SU-DHL-6 (cell line): ENCODE data around the gene HBEGF.

Experiments
- H2AFZ ChIP-seq: fragments of 200-600 bp; sonication (generic); 2 replicates; pipeline ENCODE4 v1.6.1; 2014; ENCODE audit warnings: low read depth, mild to moderate bottlenecking, moderate library complexity, mixed read lengths, antibody characterized with exemption, low read length; ENCODE audit not compliant: severe bottlenecking
- H3F3A ChIP-seq: fragments of 200-600 bp; shearing (Covaris generic); 2 replicates; pipeline ENCODE4 v1.6.0; 2016; ENCODE audit warnings: antibody characterized with exemption, mild to moderate bottlenecking; ENCODE audit not compliant: insufficient read depth
- H3K27ac ChIP-seq: fragments of 200-600 bp; sonication (generic); 2 replicates; pipeline ENCODE4 v1.5.1; 2016; ENCODE audit warnings: low read depth, mild to moderate bottlenecking, low read length, moderate library complexity, mixed read lengths
- H3K27me3 ChIP-seq: fragments of 200-600 bp; sonication (generic), shearing (Covaris generic); 2 replicates; pipeline ENCODE4 v1.6.0; 2014; ENCODE audit warnings: mild to moderate bottlenecking, low read length
- H3K36me3 ChIP-seq: fragments of 200-600 bp; sonication (generic); 2 replicates; pipeline ENCODE4 v1.6.1; 2014; ENCODE audit warnings: mild to moderate bottlenecking, low read length, mixed read lengths
- H3K4me2 ChIP-seq: fragments of 300-600, 200-600 bp; shearing (Covaris generic), sonication (generic); 2 replicates; pipeline ENCODE4 v1.6.0; 2014; ENCODE audit warnings: low read length, low read depth, mild to moderate bottlenecking; ENCODE audit not compliant: poor library complexity, severe bottlenecking
- H3K4me3 ChIP-seq: fragments of 200-600 bp; sonication (generic); 2 replicates; pipeline ENCODE4 v1.5.1; 2014; ENCODE audit warnings: antibody characterized with exemption, low read length, mild to moderate bottlenecking, mixed read lengths; ENCODE audit not compliant: insufficient read depth, poor library complexity, severe bottlenecking
- H3K79me2 ChIP-seq: fragments of 200-600 bp; sonication (generic); 2 replicates; pipeline ENCODE4 v1.6.1; 2014; ENCODE audit warnings: mild to moderate bottlenecking, low read length, moderate library complexity; ENCODE audit not compliant: insufficient read depth
- H3K9ac ChIP-seq: fragments of 200-600 bp; sonication (generic); 2 replicates; pipeline ENCODE4 v1.7.0; 2014; ENCODE audit warnings: mild to moderate bottlenecking, low read length
- H3K9me2 ChIP-seq: fragments of 200-600 bp; sonication (generic); replicated peaks from 2 replicates; pipeline ENCODE4 v1.6.1; 2014; ENCODE audit warnings: low read length; ENCODE audit not compliant: insufficient read depth
- H3K9me3 ChIP-seq: fragments of 200-600 bp; sonication (generic); 2 replicates; pipeline ENCODE4 v1.6.1; 2014; ENCODE audit warnings: low read length, mixed read lengths; ENCODE audit not compliant: insufficient read depth
- H4K20me1 ChIP-seq: fragments of 200-600 bp; sonication (generic); 2 replicates; pipeline ENCODE4 v1.6.1; 2014; ENCODE audit warnings: low read depth, mild to moderate bottlenecking, antibody characterized with exemption, low read length, moderate library complexity, mixed read lengths
- CTCF ChIP-seq: fragments of 200-600 bp; sonication (generic); IDR thresholded peaks from one replicate; pipeline ENCODE4 v1.5.1; 2017; ENCODE audit warnings: antibody characterized with exemption, mild to moderate bottlenecking, low read length, moderate library complexity; ENCODE audit not compliant: insufficient read depth, poor library complexity, severe bottlenecking
- EZH2phosphoT487 ChIP-seq: fragments of 200-600 bp; sonication (generic), shearing (Covaris generic); conservative IDR thresholded peaks from 2 replicates; pipeline ENCODE4 v1.6.1; 2018; ENCODE audit warnings: mild to moderate bottlenecking, antibody characterized with exemption, low read length, moderate library complexity, mixed read lengths

Gene HBEGF

GRCh38 chr5:140303966-140304365, 42.4 kb downstream of the HBEGF start:
- H3K9me3 ChIP-seq, result no peaks in the 10 kb centered on the region
- peak overlapping the region; percentile 86 for H3K4me2 ChIP-seq

DNA sequence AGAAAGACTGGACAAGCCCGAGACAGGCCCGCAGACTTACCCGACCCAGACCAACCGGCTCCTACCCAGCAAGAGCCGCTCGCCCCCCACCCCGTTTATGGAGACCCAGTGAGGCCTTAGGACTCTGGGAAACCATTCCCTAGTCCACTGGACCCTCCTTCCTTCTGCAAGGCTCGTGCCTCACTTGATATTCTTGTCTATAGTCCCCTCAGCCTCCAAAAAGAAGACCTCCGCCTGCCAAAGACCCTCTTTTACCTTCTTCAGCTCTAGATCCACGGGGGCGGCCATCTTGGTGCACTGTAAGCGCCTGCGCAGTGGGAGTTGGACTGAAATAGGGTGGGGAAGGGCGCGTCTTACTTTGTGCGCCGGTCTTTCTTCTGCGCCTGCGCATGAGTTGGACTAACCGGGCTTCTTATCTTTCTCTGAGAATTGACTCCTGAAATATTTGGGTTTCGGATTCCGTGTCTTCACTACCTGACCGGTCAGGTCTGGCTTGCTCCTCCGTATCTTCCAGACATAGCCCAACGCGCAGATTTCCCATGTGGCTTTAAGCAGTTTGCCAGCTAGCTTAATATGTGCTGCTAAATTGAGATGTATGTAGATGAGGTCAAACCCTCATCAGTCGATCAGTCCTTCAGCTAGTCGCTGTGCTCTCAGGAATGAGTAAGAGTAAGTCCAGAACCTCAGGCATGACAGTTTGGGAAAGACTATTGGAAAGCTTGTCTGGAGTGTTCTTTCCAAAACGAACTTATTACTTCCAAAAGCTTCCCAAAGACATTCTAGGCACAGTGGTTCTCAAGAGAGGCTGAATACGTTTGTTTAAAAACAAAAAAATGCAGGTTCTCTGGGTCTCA, 43.4 kb downstream of the HBEGF start, which contains the start of gene PFDN1:
TSS of gene PFDN1 (minus strand) at position 316 of the 854 bp plus-strand sequence. CDS start at position 288, 28 bp downstream.
- no peak within 1 kb of the TSS for H3K27ac ChIP-seq
- H4K20me1 ChIP-seq, result no peaks in the 10 kb centered on the region
- H3K4me3 ChIP-seq, result peak within 1 kb of the TSS; percentile 94

More at GRCh38 chr5:140303966-140304365, 42.4 kb downstream of the HBEGF start:
- no peak overlapping the region for H3K4me3 ChIP-seq
- H3K79me2 ChIP-seq, result peaks cover 19% of the 10 kb centered on the region
- no peak overlapping the region for H3K27ac ChIP-seq
- no peak overlapping the region for H3K9ac ChIP-seq
- no peaks in the 10 kb centered on the region for H3K27me3 ChIP-seq
- H3F3A ChIP-seq, result no peaks in the 10 kb centered on the region
- no peaks in the 10 kb centered on the region for H4K20me1 ChIP-seq
- H3K36me3 ChIP-seq, result no peaks in the 10 kb centered on the region
- no peaks in the 10 kb centered on the region for H3K9me2 ChIP-seq
- TF ChIP-seq CTCF, result no peak
- no peak for TF ChIP-seq EZH2phosphoT487
- no peak overlapping the region for H2AFZ ChIP-seq

GRCh38 chr5:140301136-140301535, 45.3 kb downstream of the HBEGF start:
- Histone ChIP-seq H2AFZ (no peak overlapping the region), H3K79me2 (peaks cover 22% of the 10 kb centered on the region), H4K20me1 (0 out of 2 replicates have a peak, but pooled peaks cover 4% of the 10 kb centered on the region), H3K36me3 (peaks cover 11% of the 10 kb centered on the region; the same call in 1 of the 2 replicates), H3F3A (no peaks in the 10 kb centered on the region), H3K4me3 (peak overlapping the region; percentile 94), H3K9ac (no peak overlapping the region), H3K4me2 (peak overlapping the region; percentile 86), H3K27ac (no peak overlapping the region), H3K27me3 (no peaks in the 10 kb centered on the region), H3K9me2 (no peaks in the 10 kb centered on the region), H3K9me3 (no peaks in the 10 kb centered on the region)
- no peak for TF ChIP-seq CTCF
- TF ChIP-seq EZH2phosphoT487, result no peak

More for the DNA sequence above, 43.4 kb downstream of the HBEGF start, which contains the start of gene PFDN1:
- Histone ChIP-seq H3K9me3 (no peaks in the 10 kb centered on the region), H3K9ac (peak within 1 kb of the TSS; percentile 85), H3F3A (no peaks in the 10 kb centered on the region), H2AFZ (peak within 1 kb of the TSS; percentile 99), H3K9me2 (no peaks in the 10 kb centered on the region), H3K36me3 (peaks cover 5% of the 10 kb centered on the region; the same call in 1 of the 2 replicates), H3K4me2 (peak within 1 kb of the TSS; percentile 86), H3K79me2 (peaks cover 19% of the 10 kb centered on the region), H3K27me3 (no peaks in the 10 kb centered on the region)
- TF ChIP-seq EZH2phosphoT487 (no peak), CTCF (no peak)
